ENCODE data around the gene BRD7. TPM values are rescaled to one million over a fixed set of nuclear protein-coding genes. Genes with fewer than 3 reads are reported as not detected.

The BRD7 gene
- total RNA-seq, 1 experiment from 2014 or later, result 74.5 TPM

- Histone ChIP-seq H3K9me3 (replicated peaks) (no peaks in the 10 kb centered on the region), H3K27me3 (replicated peaks) (no peaks in the 10 kb centered on the region), H3K27ac (peak overlapping the region; percentile 89), H3K36me3 (peaks cover 34% of the 10 kb centered on the region), H3K4me3 (peak overlapping the region; percentile 40), H3K4me1 (replicated peaks) (peaks cover 51% of the 10 kb centered on the region)
- DNase-seq (ENCODE audit: low read depth in 1 of 2, low spot score in 2 of 2), result no peak
Measured at GRCh38 chr16:50267151-50267631, 101.6 kb downstream of the BRD7 start.

DNA sequence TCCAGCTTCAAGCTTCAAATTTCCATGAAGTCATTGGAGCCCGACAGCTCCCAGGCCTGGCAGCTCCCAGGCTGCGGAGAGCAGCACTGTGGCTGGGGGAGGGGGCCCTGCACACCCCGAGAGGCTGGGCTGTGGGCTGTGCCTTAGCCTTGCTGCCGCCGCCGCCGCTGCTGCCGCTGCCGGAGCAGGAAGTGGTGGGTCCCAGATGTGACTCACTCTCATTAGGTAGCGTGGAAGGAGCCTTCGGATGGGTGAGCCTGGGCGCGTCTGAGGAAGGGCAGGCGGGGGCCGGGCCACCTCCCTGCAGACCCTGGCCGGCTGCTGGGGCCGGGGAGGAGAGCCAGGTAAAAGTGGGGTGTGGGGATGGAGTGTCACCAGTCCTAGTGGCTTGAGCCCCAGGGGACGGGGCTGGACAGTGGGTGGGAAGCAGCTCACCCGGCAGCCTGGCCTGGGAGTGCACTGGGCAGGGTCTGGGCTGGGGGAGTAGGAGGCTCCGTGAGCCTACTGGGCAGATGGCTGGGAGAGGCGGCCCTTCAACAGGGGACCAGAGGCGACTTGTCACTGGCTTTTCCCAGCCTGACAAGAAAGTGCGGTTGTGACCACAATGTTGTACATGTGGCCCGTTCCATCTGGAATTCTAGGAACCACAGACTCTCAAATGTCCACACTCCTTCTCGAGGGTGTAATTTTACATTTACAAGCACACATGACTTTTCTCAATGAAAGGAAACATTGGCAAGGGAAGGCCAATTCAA is 102.3 kb downstream of the BRD7 start, which contains the start of gene ADCY7:
Gene ADCY7 (plus strand): TSS at position 215 of the 755 bp plus-strand sequence. CDS start 21,629 bp downstream, outside the sequence.
- Histone ChIP-seq H3K9me3 (replicated peaks) (no peaks in the 10 kb centered on the region), H3K36me3 (peaks cover 28% of the 10 kb centered on the region), H3K27me3 (replicated peaks) (no peaks in the 10 kb centered on the region), H3K27ac (peak within 1 kb of the TSS; percentile 89), H3K4me3 (peak within 1 kb of the TSS; percentile 40), H3K4me1 (replicated peaks) (peaks cover 51% of the 10 kb centered on the region)
- peak; percentile 84 to 97 for DNase-seq (ENCODE audit: low read depth in 1 of 2, low spot score in 2 of 2)

Other genes with a start within 250 kb of the BRD7 start
- 10.5 and 14.5 TPM in 2 replicates for gene TENT4B, start 215.7 kb downstream of the BRD7 start, total RNA-seq (2014; rRNA removed; shearing (Covaris generic))
- gene ADCY7, start 102.4 kb downstream of the BRD7 start, total RNA-seq (2014; rRNA removed; shearing (Covaris generic)), result 103 and 121 TPM in 2 replicates
- 0.06 and 0.42 TPM in 2 replicates for gene NKD1, start 179.4 kb upstream of the BRD7 start, total RNA-seq (2014; rRNA removed; shearing (Covaris generic))